ENCODE results near the gene PSMB7.

PSMB7 gene

DNA sequence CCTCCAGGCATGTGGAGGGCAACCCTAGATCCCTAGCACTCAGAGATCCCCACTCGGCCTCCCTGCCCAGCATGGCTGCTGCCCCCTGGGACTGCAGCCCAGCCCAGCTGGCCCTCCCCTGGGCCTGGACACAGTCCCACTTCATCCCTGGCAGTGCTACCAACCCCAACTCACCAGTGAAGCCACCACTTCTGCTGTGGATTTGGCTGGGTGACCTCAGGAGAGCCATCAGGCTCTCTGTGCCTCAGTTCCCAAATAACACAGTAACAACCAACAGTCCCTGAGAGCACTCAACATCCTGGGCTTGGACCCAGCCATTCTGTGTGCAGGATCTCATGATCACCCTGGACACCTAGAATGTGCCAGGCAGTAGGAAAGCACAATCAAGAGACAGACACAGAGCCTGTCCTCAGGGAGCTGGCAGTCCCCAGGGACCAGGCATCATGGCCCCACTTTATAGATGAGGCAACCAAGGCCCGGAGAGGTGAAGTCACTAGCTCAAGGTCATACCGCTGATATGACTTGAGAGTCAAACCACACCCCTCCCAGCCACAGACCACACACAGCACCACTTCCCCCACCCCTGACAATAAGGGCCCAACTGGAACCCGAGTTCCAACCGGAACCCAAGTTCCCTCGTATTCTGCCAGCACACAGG lies 4.7 kb upstream of the PSMB7 start:
- TF ChIP-seq ZFP69B (tag by site-specific recombination; IDR thresholded peaks at IDR 0.05): no peak
- TF ChIP-seq IKZF3 (tag by site-specific recombination; IDR thresholded peaks at IDR 0.05): no peak
- no peak for TF ChIP-seq ZNF324 (tag by site-specific recombination; IDR thresholded peaks at IDR 0.05)
- TF ChIP-seq ZBTB1 (tag by site-specific recombination; IDR thresholded peaks at IDR 0.05): no peak
- no peak for TF ChIP-seq ZNF785 (tag by site-specific recombination; IDR thresholded peaks at IDR 0.05)
- TF ChIP-seq AEBP2 (tag by site-specific recombination; IDR thresholded peaks at IDR 0.05; ENCODE audit: borderline replicate concordance): no peak
- no peak for TF ChIP-seq ZNF664 (tag by site-specific recombination; IDR thresholded peaks at IDR 0.05)
- no peak for TF ChIP-seq PRDM10 (tag by site-specific recombination; IDR thresholded peaks at IDR 0.05)
- TF ChIP-seq ZNF350 (tag by site-specific recombination; IDR thresholded peaks at IDR 0.05): no peak
- TF ChIP-seq ELK4 (IDR thresholded peaks at IDR 0.05; ENCODE audit: borderline replicate concordance, low read depth, low read length): no peak
- no peak overlapping the region for H3K27ac ChIP-seq (ENCODE audit: extremely low read depth, low read depth, low read length)
- POLR2A ChIA-PET: no interaction called here

GRCh38 chr9:124415852-124416484 lies 726 bp upstream of the PSMB7 start:
- POLR2A ChIA-PET: no interaction called here
- H3K36me3 ChIP-seq (ENCODE audit: control insufficient read depth in 2 of 2, insufficient read depth in 1 of 2, low read length in 2 of 2): peaks cover 20 to 34% of the 10 kb centered on the region in 2 experiments
- no peak overlapping the region for H3K27ac ChIP-seq (ENCODE audit: extremely low read depth, low read depth, low read length)
- no peak overlapping the region for H3K4me3 ChIP-seq (ENCODE audit: low read depth, low read length)
- peaks cover 4% of the 10 kb centered on the region; the same call in 1 of the 2 replicates for H3K4me1 ChIP-seq (ENCODE audit: control insufficient read depth, insufficient read depth, low read length)
- CTCF ChIA-PET: interaction anchor here (0.6 to 1.1 kb wide), 5 partner anchors 9 to 482 kb away, joined by 3 read pairs; no protein-coding TSS in a partner anchor
- H3K9me3 ChIP-seq (ENCODE audit: control insufficient read depth, insufficient read depth, low read depth, low read length): no peaks in the 10 kb centered on the region
- peak; percentile 67 for TF ChIP-seq SETDB1 (IDR thresholded peaks at IDR 0.05; ENCODE audit: insufficient read length, low read length)
- no peak for TF ChIP-seq ZNF280C (tag by site-specific recombination; IDR thresholded peaks at IDR 0.05)

More for the DNA sequence above, 4.7 kb upstream of the PSMB7 start:
- Histone ChIP-seq H3K4me1 (ENCODE audit: control insufficient read depth, insufficient read depth, low read length) (no peaks in the 10 kb centered on the region), H3K36me3 (ENCODE audit: control insufficient read depth in 2 of 2, insufficient read depth in 1 of 2, low read length in 2 of 2) (no peaks in the 10 kb centered on the region), H3K9me3 (ENCODE audit: control insufficient read depth, insufficient read depth, low read depth, low read length) (no peaks in the 10 kb centered on the region), H3K4me3 (ENCODE audit: low read depth, low read length) (no peak overlapping the region)
- CTCF ChIA-PET: interaction anchor here (0.5 to 5.6 kb wide), 23 partner anchors 10 to 524 kb away, joined by 3 to 116 read pairs (median 4); partner anchors contain the start of gene ADGRD2

All from HEK293 (cell line).